GM10248 (cell line): ENCODE results near the gene SPATA2.
A peak's percentile ranks its signal among the peaks of the same experiment; 100 is the strongest.
"Not testable (repeated sequence)": the region's sequence is repeated elsewhere in the genome, so short reads cannot be mapped to it uniquely, and the experiment has no call there.

Source experiments
- CTCF ChIA-PET: fragments of 300-600 bp; sonication (Branson Sonifier 250); formaldehyde crosslinking; extraction: SDS; loops from one replicate; lab custom pipeline; 2021; ENCODE audit warnings: antibody characterized with exemption; lab: Yijun Ruan, JAX
- POLR2A ChIA-PET: fragments of 350-650 bp; sonication (Branson Sonifier 250); formaldehyde crosslinking; extraction: SDS; loops from one replicate; lab custom pipeline; 2020; ENCODE audit warnings: antibody characterized with exemption; lab: Yijun Ruan, JAX
- DNase-seq: peaks from one replicate; pipeline ENCODE4 v3.0.0; 2012; ENCODE audit errors: extremely low spot score
- CTCF ChIP-seq: IDR thresholded peaks from 2 replicates; pipeline ENCODE4 v1.5.1; 2012; ENCODE audit warnings: mild to moderate bottlenecking, low read depth; ENCODE audit errors: extremely low read depth, missing control alignments, control extremely low read depth

Gene SPATA2

GRCh38 chr20:49915380-49916145 is at the start of gene SPATA2:
TSS of gene SPATA2 (minus strand) at chr20:49915529. CDS start at chr20:49908490, 7,039 bp downstream.
- no peak for TF ChIP-seq CTCF
- peak; percentile 95 for DNase-seq
- CTCF ChIA-PET, result interaction anchor here (0.8 to 3.1 kb wide), 13 partner anchors 9 to 374 kb away, joined by 3 to 13 read pairs (median 5); no protein-coding TSS in a partner anchor
- POLR2A ChIA-PET, result interaction anchor here (0.7 to 2.2 kb wide), 3 partner anchors 11 to 224 kb away, joined by 3 to 16 read pairs (median 3); partner anchors contain the start of gene RNF114

- no peak for TF ChIP-seq CTCF
- POLR2A ChIA-PET, result no interaction called here
- CTCF ChIA-PET, result interaction anchor here (3.6 kb wide), 1 partner anchor 18 kb away, joined by 14 read pairs; no protein-coding TSS in a partner anchor
- DNase-seq, result no peak
Measured at GRCh38 chr20:49961413-49961812, 46.1 kb upstream of the SPATA2 start.

GRCh38 chr20:49957089-49957938 is 42.0 kb upstream of the SPATA2 start:
- DNase-seq, POLR2A ChIA-PET: not testable (repeated sequence)
- CTCF ChIA-PET, result interaction anchor here (0.7 to 3.8 kb wide), 5 partner anchors 9 to 128 kb away, joined by 3 to 17 read pairs (median 5); no protein-coding TSS in a partner anchor

- ChIA-PET CTCF (interaction anchor here (0.7 to 3.8 kb wide), 5 partner anchors 9 to 128 kb away, joined by 3 to 17 read pairs (median 5); no protein-coding TSS in a partner anchor), POLR2A (no interaction called here)
- DNase-seq, result no peak
- no peak for TF ChIP-seq CTCF
Measured at GRCh38 chr20:49956689-49957088, 41.4 kb upstream of the SPATA2 start.

- POLR2A ChIA-PET, DNase-seq: not testable (repeated sequence)
- CTCF ChIA-PET, result interaction anchor here (0.9 to 2.4 kb wide), 3 partner anchors 9 to 23 kb away, joined by 4 to 10 read pairs (median 5); no protein-coding TSS in a partner anchor
Measured at GRCh38 chr20:49955830-49956396, 40.6 kb upstream of the SPATA2 start.

- CTCF ChIA-PET, result interaction anchor here (0.9 kb wide), 1 partner anchor 9 kb away, joined by 4 read pairs; no protein-coding TSS in a partner anchor
- POLR2A ChIA-PET, result no interaction called here
- no peak for DNase-seq
- no peak for TF ChIP-seq CTCF
Measured at GRCh38 chr20:49955167-49955566, 39.8 kb upstream of the SPATA2 start.

GRCh38 chr20:49951151-49951550 is 35.8 kb upstream of the SPATA2 start:
- CTCF ChIA-PET, result interaction anchor here (3.6 kb wide), 1 partner anchor 27 kb away, joined by 14 read pairs; no protein-coding TSS in a partner anchor
- POLR2A ChIA-PET, result no interaction called here
- no peak for DNase-seq
- no peak for TF ChIP-seq CTCF
